Omental fat pad (tissue), 4 donors: Measurements from ENCODE around the gene GPC6. TPM values are rescaled to one million over a fixed set of nuclear protein-coding genes. Genes with fewer than 3 reads are reported as not detected.

Experiments used
- ATAC-seq: fragments of 150-250 bp; one replicate; pipeline ENCODE4 v1.9.1; 2016; ENCODE audit warnings: mild to moderate bottlenecking, moderate library complexity; ENCODE audit not compliant: low FRiP score
- DNase-seq: peaks from one replicate; pipeline ENCODE4 v3.0.0-alpha.2; 2019; ENCODE audit warnings: low spot score
- CTCF ChIP-seq, 3 donors: fragments of 450-650 bp; IDR thresholded peaks; one replicate each; pipeline ENCODE4 v1.5.1; 2016 to 2017; ENCODE audit warnings: antibody characterized with exemption in 3 of 3, mild to moderate bottlenecking in 3 of 3, moderate library complexity in 2 of 3
- total RNA-seq, 4 donors: library from RNA; depleted of rRNA; stranded (reverse); fragments of >200 nt; gene quantifications; one replicate each; pipeline ENCODE4 v1.1.0, GENCODE V29; 2016

Gene GPC6
- total RNA-seq, 4 donors from 2014 or later, result 9.2 to 24.4 (median 16.4) TPM

- ATAC-seq, result no peak
- TF ChIP-seq CTCF (IDR thresholded peaks at IDR 0.05), result no peak
- DNase-seq, result no peak
Observed at GRCh38 chr13:93462151-93462550, 235.5 kb downstream of the GPC6 start.

GRCh38 chr13:93466502-93467036 is 240.0 kb downstream of the GPC6 start:
- TF ChIP-seq CTCF (IDR thresholded peaks at IDR 0.05), result no peak
- no peak for ATAC-seq

GRCh38 chr13:93467175-93467574 is 240.6 kb downstream of the GPC6 start:
- no peak for TF ChIP-seq CTCF (IDR thresholded peaks at IDR 0.05)
- ATAC-seq, result no peak
- no peak for DNase-seq

More at GRCh38 chr13:93466502-93467036, 240.0 kb downstream of the GPC6 start:
- no peak for DNase-seq

GRCh38 chr13:93468433-93468832 is 241.8 kb downstream of the GPC6 start:
- DNase-seq (no peak), ATAC-seq (no peak)
- TF ChIP-seq CTCF (IDR thresholded peaks at IDR 0.05), result no peak

- TF ChIP-seq CTCF (IDR thresholded peaks at IDR 0.05), result no peak
- no peak for DNase-seq
Observed at GRCh38 chr13:93472296-93472695, 245.7 kb downstream of the GPC6 start.

GRCh38 chr13:93472814-93473296 is 246.2 kb downstream of the GPC6 start:
- no peak for TF ChIP-seq CTCF (IDR thresholded peaks at IDR 0.05)

More at GRCh38 chr13:93472296-93472695, 245.7 kb downstream of the GPC6 start:
- no peak for ATAC-seq

More at GRCh38 chr13:93472814-93473296, 246.2 kb downstream of the GPC6 start:
- no peak for ATAC-seq
- no peak for DNase-seq
